ENCODE measurements around the gene SYNE2. TPM values are rescaled to one million over a fixed set of nuclear protein-coding genes. Genes with fewer than 3 reads are reported as not detected.

The SYNE2 gene
- total RNA-seq, 1 donor from 2014 or later: 28.4 TPM

GRCh38 chr14:64218344-64219240 is 365.8 kb downstream of the SYNE2 start:
- DNase-seq (ENCODE audit: extremely low spot score, unreplicated experiment): no peak
- H3K9me3 Mint-ChIP-seq (ENCODE audit: unreplicated experiment): no peaks in the 10 kb centered on the region
- H3K27me3 Mint-ChIP-seq (ENCODE audit: unreplicated experiment): no peaks in the 10 kb centered on the region
- peaks cover 8% of the 10 kb centered on the region for H3K4me1 Mint-ChIP-seq (ENCODE audit: unreplicated experiment)
- no peak overlapping the region for H3K27ac Mint-ChIP-seq (ENCODE audit: unreplicated experiment)
- peaks cover 32% of the 10 kb centered on the region for H3K36me3 Mint-ChIP-seq (ENCODE audit: unreplicated experiment)
- TF ChIP-seq CTCF (IDR thresholded peaks at IDR 0.05): no peak
- H3K4me3 Mint-ChIP-seq (ENCODE audit: unreplicated experiment): no peak overlapping the region

DNA sequence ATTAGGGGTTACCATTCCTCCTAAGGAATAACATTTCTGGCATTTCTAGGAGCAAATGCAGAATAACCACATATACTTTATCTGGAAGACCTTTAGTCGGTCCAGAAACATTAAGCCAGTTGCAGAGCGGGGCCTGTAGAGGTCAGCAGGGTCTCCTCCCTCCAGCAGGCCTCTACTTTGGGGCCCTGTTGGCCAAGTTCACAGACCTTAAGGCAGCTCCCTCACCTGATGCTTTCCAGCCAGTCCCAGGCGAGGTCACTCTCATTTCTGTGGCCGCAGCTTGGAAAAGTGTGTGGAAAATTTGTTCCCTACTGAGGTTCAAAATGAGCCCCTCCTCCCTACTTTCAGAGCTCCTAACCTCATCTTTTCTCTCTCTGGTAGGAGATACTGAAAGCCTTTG is 367.3 kb downstream of the SYNE2 start:
- H3K27ac Mint-ChIP-seq (ENCODE audit: unreplicated experiment): no peak overlapping the region
- H3K4me1 Mint-ChIP-seq (ENCODE audit: unreplicated experiment): peaks cover 8% of the 10 kb centered on the region
- no peak for DNase-seq (ENCODE audit: extremely low spot score, unreplicated experiment)
- no peaks in the 10 kb centered on the region for H3K27me3 Mint-ChIP-seq (ENCODE audit: unreplicated experiment)
- no peaks in the 10 kb centered on the region for H3K9me3 Mint-ChIP-seq (ENCODE audit: unreplicated experiment)
- H3K36me3 Mint-ChIP-seq (ENCODE audit: unreplicated experiment): peaks cover 30% of the 10 kb centered on the region
- TF ChIP-seq CTCF (IDR thresholded peaks at IDR 0.05): no peak
- H3K4me3 Mint-ChIP-seq (ENCODE audit: unreplicated experiment): no peak overlapping the region

GRCh38 chr14:64220466-64220865 is 367.7 kb downstream of the SYNE2 start:
- Mint-ChIP-seq H3K36me3 (ENCODE audit: unreplicated experiment) (peaks cover 33% of the 10 kb centered on the region), H3K27me3 (ENCODE audit: unreplicated experiment) (no peaks in the 10 kb centered on the region), H3K4me3 (ENCODE audit: unreplicated experiment) (no peak overlapping the region), H3K27ac (ENCODE audit: unreplicated experiment) (no peak overlapping the region), H3K4me1 (ENCODE audit: unreplicated experiment) (peaks cover 8% of the 10 kb centered on the region), H3K9me3 (ENCODE audit: unreplicated experiment) (no peaks in the 10 kb centered on the region)
- DNase-seq (ENCODE audit: extremely low spot score, unreplicated experiment): no peak
- TF ChIP-seq CTCF (IDR thresholded peaks at IDR 0.05): no peak

- Mint-ChIP-seq H3K4me3 (ENCODE audit: unreplicated experiment) (no peak overlapping the region), H3K27me3 (ENCODE audit: unreplicated experiment) (no peaks in the 10 kb centered on the region), H3K9me3 (ENCODE audit: unreplicated experiment) (no peaks in the 10 kb centered on the region), H3K4me1 (ENCODE audit: unreplicated experiment) (peaks cover 8% of the 10 kb centered on the region), H3K27ac (ENCODE audit: unreplicated experiment) (no peak overlapping the region), H3K36me3 (ENCODE audit: unreplicated experiment) (peaks cover 25% of the 10 kb centered on the region)
- no peak for DNase-seq (ENCODE audit: extremely low spot score, unreplicated experiment)
- TF ChIP-seq CTCF (IDR thresholded peaks at IDR 0.05): no peak
Observed at GRCh38 chr14:64221391-64222003, 368.7 kb downstream of the SYNE2 start.

- no peak overlapping the region for H3K4me3 Mint-ChIP-seq (ENCODE audit: unreplicated experiment)
- H3K27me3 Mint-ChIP-seq (ENCODE audit: unreplicated experiment): no peaks in the 10 kb centered on the region
- no peaks in the 10 kb centered on the region for H3K9me3 Mint-ChIP-seq (ENCODE audit: unreplicated experiment)
- H3K36me3 Mint-ChIP-seq (ENCODE audit: unreplicated experiment): peaks cover 19% of the 10 kb centered on the region
- no peak for DNase-seq (ENCODE audit: extremely low spot score, unreplicated experiment)
- no peaks in the 10 kb centered on the region for H3K4me1 Mint-ChIP-seq (ENCODE audit: unreplicated experiment)
- H3K27ac Mint-ChIP-seq (ENCODE audit: unreplicated experiment): no peak overlapping the region
- TF ChIP-seq CTCF (IDR thresholded peaks at IDR 0.05): no peak
Observed at GRCh38 chr14:64225151-64225757, 372.4 kb downstream of the SYNE2 start.

All from osteocyte (in vitro differentiated cells).